Vagina (tissue), 2 donors: ENCODE data around the gene ATM.

Experiments used
- CTCF ChIP-seq, 3 experiments: fragments of 450-650 bp in 2 of 3; fragments of 200-600 bp in 1 of 3; sonication (generic) in 1 of 3; IDR thresholded peaks; one replicate each; pipeline ENCODE4 v1.5.1; 2017 to 2019; ENCODE audit warnings: antibody characterized with exemption in 3 of 3, mild to moderate bottlenecking in 2 of 3, moderate library complexity in 2 of 3
- POLR2A ChIP-seq, 2 donors: fragments of 450-650 bp; IDR thresholded peaks; one replicate each; pipeline ENCODE4 v1.6.1; 2017; ENCODE audit warnings: antibody characterized with exemption in 2 of 2, mild to moderate bottlenecking in 2 of 2, moderate library complexity in 2 of 2

GRCh38 chr11:108393046-108393445 lies 170.2 kb downstream of the ATM start:
- TF ChIP-seq POLR2A (IDR thresholded peaks at IDR 0.05) = no peak
- no peak for TF ChIP-seq CTCF (IDR thresholded peaks at IDR 0.05)
